ENCODE measurements around the gene SSRP1.
A peak's percentile ranks its signal among the peaks of the same experiment; 100 is the strongest.

Gene SSRP1

DNA sequence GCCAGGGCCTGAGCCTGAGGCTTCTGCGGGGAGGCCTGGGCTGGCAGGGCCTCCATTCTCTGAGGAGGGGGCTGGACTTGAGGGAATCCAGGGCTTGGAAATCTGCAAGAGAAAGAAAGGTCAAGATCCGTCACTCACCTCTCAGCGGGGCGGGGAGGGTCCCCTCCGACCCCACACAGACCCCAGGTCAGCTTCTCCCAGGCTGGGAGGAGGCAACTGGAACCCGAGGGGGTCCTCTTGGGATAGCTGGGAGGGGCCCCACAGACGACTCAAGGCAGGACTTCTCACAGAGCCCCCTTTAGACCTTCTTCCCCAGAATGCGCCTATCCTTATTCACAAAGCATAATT lies 21.9 kb downstream of the SSRP1 start:
- DNase-seq: no peak

DNA sequence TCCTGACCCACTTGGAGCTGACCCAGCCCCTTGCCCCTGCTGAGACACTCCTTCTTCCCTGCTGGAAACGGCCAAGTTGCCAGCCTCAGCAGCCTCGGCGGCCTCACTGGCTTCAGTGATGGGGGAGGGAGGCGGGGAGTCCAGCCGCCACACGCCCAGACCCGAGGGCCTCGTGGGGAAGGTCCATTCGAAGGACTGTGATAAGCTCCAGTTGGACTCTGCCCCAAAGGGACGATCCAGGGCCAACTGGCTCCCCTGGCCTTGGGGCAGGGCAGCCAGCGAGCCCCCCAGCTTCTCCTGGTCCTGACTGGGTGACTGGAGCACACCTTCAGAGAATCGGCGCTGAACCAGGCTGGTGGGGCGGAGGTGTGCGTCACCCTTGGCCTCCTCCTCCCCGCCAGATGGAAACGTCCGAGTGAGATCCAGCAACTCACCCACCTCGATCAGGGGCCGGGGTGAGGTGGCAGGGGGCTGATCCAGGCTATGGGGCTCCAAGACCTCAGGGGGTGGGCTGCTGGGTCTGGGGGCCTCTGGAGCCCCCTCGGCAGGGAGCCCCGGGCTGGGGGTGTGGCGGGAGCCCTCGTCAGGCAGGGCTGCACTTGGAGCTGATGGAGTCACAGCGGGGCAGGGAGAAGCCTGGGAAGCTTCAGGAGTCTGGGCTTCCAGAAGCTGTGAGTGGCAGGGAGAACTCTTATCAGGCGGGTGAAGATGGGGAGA lies 22.5 kb downstream of the SSRP1 start:
- DNase-seq: no peak

DNA sequence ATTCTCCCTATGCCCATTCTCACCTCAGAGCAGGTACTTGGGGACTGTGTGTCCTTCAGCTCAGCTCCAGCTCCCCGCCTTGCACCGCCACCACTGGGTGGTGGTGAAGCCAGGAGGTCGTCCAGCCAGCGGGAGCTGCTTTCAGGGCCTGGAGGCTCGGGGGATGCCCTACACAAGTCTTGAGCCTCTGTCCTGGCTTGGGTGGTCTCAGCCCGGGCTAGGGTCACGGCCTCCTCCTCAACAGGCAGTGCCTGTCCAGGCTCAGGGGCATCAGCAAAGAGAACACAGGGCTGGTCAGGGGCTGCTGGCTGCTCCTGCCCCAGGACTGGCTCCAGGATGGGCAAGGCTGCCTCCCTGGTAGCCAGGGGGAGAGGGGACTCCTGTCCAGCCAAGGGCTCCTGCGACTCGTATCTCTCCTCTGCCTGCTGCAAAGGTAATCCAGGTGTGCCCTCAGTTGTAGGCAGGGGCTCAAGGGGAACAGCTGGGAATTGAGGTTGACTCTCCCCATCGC lies 23.1 kb downstream of the SSRP1 start:
- no peak for DNase-seq

DNA sequence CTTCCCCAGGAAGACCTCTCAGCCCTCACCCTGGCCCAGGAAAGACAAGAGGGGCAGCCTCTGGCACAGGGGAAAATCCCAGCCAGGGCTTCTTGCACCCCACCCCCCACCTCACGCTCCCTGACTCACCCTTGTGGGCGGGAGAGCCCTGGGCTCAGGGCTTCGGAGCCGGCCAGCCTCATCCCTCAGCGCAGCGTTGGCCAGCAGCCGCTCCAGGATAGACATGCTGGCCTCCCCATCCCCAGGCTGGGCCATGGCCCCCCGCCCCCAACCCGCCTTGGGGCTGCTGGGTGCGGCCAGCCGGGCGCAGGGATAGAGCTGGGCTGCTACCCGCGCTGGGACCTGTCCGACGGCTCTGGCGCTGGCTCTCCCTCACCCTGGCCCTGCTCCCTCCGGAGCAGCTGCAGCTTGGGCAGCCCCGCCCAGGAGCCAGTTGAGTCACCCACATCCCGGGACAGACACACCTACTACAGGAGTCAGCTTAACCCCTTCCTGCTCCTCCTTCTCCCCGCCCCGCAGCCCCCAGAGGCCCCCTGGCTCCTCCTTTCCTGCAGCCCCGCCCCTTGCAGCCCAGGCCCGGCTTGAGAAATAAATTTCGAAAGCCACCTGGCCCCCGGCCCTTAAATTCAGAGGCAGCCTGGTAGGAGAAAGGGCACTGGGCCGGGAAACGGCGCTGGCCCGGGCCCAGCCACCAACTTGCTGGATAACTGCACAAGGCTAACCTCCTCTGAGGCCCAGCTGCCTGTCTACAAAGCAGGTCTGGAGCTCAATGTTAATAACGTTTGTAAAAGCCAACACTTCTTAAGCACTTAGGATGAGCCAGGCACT lies 24.4 kb downstream of the SSRP1 start:
- DNase-seq: peak; percentile 79 to 86

DNA sequence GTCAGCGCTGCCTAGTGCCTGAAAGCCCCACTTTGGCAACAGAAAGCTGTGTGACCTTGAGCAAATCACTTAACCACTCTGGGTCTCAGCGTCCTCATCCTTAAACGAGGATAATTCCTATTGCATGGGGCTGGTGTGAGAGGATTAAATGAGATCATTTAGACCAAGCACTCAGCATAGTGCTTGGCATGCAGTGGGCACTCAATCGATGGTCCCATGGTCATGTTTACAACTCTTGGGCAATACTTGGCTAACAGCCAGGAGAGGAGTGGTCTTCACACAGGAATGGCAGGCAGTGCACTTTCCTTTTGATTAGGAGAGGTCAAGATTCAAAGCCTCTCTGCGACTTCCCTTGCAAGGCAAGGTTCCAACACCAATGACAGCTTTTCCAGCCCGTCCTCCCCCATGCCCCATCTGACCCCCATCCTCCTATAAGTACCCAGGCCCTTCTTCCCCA lies 25.0 kb downstream of the SSRP1 start:
- no peak for DNase-seq

DNA sequence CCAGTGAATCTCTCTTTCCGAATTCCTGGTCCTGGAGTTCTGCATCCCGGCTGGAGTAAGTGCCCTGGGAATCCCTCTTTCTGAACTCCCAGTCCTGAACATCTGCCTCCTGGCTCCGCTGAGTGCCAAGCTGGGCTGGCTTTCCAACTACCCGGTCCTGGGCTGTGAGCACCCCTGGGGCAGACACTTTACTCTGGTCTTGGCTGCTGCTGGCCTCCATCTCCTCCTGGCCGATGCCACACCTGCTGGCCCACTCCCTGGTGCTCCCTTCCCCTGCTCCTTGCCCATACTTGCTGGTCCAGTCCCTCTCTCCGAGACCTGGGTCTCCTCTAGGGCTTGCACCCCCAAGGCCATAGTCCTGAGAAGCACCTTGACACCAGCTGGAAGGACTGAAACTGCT lies 25.6 kb downstream of the SSRP1 start:
- DNase-seq: no peak

DNA sequence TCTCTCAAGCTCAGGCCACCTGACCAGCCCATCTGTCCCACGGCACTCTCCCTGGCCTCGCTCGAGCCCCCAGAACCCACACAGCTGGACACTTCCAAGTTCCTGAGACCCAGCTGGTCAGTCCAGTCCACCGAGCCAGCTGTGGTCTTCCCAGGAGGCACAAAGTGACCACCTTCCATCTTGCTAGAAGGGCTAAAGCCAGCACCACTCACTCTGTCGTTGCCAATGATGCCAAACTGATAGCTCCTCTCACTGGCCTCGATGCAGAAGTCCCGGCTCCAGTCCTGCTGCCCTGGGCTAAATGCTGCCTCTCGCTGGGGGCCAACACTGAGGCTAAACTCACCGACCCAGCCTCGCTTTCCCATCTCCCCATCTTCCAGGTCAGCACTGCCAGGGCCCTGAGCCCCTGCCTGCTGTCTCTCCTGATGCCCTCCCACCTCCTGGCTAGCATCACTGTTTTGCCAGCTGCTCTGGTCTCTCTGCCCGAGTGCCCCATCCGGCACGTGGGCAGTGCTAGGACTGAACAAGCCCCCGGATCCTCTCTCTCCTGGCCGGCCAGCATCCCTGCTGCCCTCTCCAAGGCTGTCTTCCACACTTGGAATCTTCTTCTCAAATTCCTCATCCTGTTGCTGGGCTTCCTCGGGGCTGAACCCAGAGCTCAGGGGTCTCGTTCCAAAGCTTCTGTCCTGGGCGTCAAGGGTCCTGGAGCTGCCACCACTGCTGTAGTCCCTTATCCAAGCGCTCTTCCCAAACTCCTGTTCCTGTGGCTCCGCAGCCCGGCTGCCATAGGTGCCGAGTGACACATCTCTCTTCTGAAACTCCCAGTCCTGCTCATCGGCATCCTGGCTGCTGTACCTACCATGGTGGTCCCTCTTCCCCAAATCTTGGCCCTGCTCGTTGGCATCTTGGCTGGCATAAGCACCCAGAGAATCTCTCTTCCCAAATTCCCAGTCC lies 26.3 kb downstream of the SSRP1 start:
- DNase-seq: no peak

DNA sequence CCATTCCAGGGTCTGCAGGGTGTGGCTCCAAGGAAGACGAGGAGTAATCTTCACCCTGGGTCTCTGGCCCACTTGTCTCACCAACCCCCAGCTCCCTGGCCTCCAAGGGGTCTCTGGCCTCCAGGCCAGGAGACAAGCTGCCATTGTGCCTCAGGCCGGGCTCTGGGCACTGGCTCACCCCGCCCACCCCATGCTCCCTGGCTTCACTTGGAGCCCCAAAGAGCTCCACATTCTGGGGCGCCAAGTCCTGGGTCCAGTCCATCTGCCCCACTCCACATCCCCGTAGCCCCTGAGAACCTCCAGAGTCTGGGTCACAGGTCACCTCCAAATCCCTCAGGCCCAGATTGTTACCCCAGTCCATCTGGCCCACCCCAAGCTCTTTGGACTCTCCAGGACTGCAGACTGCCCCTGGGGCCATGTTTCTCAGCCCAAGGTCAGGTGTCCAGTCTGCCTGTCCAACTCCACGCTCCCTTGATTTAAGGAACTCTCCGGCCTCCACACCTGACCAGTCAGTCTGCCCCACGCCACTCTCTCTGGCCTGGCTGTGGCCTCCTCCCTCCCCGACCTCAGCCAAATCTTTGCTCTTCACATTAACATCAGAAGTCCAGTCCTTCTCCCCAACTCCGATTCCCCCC lies 27.1 kb downstream of the SSRP1 start:
- DNase-seq: no peak

DNA sequence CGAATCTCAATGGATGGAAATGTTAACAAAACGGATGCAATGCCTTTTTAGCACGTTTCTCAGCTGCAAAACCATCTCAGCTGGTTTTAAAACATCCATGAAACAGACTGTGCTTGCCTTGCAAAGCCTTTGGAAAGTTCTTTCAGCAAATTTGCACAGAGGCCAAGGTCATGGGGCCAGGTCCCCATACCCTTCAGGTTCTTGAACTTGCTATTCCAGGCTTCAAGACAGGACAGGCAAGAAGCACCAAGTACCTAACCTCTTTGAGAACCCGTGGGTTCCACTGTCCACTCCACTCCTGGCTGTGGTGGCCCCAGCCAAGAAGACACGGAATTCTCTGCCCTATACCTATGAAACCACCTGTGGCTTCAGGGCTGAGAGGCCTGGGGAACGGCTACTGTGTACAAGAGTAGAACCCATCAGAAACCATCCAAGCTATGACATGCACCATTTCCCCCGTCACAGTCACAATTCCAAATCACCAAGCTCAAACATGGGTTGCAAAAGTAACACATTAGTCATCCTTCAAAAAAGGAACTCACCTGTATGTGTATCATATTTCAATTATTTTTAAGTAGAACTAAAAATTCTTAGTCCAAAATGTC lies 27.9 kb downstream of the SSRP1 start:
- DNase-seq: no peak

DNA sequence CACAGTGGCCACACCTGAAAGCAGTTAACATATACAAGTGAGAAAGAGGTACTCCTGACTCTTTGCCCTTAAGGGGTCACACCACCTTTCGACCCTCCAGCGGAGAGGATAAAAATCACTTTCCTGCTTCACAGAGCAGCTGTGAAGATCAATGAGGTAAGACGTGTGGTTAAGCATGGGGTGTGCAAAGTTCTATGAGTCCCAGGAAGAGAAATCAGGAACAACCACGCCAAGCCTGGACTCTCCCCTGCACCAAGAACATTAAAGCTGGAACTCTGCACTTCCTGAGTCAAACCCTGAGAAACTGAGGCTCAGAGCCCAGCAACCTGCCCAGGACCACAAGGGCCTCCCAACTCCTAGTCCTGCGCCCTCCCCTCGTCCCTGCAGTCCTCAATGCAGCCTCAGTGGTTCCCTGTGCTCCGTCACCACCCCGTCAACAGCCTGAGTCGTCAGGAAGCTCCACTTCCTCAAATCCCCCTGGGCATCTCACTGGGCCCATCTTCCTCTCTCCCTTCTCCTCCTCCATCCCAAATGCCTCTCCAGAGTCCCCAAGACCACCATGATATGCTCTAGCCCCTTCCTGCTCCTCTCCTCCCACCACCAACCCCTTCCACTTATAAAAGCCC lies 28.6 kb downstream of the SSRP1 start:
- no peak for DNase-seq

DNA sequence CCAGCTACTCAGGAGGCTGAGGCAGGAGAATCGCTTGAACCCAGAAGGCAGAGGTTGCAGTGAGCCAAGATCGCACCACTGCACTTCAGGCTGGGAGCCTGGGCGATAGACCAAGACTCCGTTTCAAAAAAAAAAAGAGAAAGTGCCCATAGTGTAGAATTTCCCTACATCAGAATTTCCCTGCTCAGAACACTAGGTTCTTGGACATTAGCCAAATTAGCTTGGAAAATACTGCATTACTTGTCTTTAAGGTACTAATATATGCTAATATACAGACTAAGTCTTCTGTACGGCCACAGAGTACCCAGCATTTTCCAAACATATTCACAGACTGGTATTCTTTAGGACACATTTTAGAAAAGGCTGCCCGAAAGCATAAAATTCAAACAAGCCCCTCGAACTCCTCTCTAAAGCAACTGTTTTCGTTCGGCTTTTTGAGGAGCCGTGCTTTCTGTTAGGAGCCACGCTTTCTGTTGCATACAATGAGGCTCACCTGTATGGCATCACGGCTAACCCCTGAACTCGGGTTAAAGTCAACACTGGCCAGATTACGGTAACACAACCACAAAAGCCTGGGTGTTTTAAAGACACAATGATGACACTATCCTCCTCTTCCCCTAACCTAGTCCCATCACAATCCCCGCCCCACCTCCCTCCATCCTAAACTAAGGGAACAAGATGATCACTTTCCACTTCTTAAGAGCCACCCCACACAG lies 29.4 kb downstream of the SSRP1 start:
- no peak for DNase-seq

DNA sequence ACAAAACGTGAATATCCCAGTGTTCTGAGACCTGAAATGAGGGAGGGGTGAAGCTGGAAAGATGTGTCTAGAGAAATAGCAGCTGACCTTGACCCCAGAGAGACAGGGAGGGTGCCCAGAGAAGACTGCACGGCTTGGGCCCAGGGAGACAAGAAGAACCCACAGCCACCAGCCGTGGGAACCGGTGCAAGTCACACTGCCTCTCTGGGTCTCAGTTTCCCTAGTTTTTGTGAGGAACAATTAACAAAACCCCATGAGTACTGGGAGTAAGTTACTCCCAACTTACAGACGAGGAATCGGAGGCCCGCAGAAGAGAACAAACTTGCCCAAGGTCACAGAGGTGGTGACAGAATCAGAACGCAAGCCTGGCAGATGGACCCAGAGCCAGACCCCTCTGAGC lies 30.2 kb downstream of the SSRP1 start:
- DNase-seq: no peak

DNA sequence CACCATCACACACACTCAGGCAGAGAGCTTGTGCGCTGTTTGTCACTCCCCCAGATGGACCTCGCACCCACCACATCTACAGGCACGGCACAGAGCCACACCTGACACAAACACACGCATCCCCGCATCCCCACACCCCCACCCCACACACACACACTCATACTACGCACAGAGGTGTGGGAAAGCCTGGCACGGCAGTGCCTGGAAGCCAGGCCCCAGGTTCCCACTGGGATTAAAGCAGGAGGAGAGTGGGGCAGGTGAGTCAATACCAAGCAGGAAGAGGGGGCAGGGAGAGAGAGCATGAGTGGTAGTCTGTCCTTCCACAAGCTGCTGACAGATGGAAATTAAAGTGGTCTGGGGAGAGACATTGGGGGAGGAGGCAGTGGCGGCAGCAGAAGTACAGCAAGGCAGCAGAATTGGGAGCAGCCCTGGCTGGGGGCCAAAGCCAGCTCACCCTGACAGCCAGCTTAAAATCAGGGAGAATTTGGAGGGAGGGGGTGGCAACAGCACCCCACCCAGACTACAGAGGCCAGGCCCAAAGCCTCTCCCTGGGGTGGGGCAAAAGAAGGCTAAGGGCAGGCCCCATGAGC lies 31.6 kb downstream of the SSRP1 start:
- no peak for DNase-seq

DNA sequence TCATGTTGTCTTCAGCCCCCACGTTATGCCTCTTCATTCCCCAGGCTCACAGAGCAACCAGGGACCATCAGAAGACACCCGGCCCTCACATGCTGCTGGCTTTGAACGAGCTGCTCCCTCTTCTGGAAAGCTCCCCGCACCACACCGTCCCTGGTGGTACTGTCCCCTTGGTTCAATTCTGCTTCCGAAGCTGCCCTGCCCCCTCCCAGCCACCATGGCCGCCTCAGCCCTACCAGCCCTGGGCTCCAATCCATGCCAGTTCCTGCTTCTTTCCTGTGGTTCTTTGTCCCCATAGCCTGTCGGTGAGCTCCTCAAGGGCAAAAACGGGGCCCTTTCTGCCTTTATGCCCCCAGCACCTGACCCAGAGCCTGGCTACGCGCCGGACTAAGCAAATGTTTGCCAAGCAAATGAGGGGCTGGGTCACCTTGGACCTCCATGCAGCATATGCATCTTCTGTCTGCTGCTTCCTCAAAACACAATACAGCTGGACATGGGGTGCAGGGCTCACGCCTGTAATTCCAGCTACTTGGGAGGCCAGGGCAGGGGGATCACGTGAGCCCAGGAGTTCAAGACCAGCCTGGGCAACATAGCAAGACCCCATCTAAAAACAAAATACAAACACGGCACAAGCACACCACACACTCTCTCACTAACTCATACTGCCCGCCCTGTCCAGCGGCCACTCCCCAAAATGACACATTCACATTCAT lies 32.3 kb downstream of the SSRP1 start:
- DNase-seq: no peak

DNA sequence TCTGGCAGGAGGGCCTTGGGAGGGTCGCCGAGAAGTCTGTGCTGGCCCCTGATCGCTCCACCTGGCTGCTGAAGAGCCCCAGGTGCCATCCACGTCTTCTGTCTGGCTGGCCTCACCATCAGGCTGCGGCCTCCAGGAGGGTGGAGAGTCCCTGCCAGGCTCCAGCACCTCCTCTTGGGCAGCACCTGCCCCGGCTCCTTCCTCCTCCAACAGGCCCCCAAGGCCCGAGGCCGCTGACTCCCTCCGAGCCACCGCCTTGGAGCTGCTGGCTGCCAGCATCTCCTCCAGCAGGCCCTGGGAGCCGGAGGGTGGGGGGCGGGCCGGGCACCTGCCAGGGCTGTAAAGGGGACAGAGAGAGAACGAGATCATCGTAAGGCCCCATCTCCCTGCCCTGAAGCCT lies 33.2 kb downstream of the SSRP1 start:
- DNase-seq: no peak

DNA sequence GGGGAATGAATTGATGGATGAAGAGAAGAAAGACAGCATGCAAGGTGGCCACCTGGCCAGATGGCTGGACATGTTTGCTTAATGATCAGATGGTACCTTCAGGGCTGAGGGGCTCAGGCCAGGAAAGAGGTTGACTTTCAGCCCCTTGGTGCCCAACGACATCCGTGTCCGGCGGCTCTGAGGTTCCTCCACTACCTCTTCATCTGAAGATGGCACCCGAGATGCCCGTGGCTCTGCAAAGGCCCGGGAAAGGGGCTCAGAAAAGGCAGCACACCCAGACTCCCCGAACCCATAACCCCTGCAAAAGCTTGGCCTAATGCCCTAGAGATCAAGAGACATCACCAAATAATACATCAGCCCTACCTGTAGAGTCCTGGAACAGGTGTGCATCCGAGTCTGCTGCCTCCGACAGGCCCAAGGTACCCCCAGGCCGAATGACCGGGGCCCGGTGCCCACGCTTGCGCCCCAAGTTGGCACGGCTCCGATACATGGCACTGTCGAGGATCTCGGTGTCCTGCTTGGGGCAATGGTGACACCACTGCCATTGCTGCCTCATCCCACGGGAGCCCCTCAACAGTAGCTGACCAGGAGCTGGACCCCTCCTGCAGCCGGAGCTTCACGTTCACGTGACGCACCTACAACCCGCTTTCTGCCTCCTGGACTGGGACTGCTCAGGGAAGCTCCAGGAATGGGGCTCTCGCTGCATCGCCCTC lies 33.8 kb downstream of the SSRP1 start:
- no peak for DNase-seq

DNA sequence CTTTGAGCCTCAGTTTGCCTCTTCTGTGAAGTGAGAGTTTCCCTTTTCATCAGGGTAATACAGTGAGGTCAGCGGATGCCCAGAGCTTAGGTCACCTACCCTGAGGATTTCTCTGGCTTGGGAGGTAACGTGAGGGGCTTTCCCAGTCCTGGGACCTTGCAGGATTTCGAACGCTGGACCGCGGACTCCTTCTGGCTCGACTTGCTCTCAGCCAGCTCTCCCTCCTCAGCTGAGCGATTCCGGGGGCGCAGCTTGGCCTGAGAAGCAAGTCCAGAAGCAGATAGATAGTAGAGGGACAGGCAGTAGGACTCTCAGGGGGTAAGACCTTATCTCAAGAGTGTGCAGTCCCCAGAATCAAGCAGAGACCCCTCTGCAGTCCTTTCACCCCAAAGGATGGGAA lies 34.9 kb downstream of the SSRP1 start:
- no peak for DNase-seq

DNA sequence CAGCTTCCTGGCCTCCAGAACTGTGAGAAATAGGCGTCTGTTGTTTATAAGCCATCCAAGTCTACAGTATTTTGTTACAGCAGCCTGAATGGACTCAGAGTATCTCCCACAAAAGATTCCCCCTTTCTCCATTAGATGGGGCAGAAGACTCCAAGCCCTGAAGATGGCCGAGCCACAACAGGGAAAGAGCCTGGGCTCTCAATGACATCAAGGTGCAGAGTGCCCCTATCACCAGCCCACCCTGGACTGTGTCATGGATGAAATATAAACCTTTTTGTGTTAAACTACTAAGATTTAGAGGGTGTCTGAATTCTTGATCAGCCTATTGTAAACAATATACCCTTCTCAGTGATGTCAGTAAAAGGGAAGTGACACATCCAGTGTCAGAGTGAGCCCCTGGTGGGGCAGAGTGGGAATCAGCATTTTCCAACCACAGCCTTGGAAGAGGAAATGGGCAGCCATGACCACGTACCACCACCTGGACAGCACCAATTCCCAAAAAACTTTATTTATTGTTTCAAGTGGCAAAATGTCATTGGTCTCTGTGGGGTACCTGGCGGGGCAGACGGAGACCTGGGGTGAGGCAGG lies 36.4 kb downstream of the SSRP1 start:
- no peak for DNase-seq

DNA sequence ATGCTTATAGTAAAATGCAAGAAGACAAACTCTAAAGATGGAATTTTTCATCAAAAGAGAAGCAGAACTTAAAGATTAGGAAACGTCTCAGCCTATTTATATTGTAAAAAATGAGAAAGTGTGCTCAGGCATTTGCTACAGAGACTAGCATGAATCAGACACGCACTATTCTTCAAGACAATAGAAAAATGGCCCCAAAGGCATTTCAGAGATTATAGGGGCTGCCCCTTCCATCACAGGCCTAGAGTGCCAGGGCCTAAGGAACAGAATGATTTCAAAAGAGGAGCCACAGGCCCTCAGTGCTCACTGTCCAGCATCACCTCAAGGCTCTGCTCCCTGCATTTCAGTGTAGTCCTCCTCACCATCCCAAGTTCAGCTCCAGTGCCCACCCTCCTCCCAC lies 38.5 kb downstream of the SSRP1 start:
- no peak for DNase-seq
